DMS53 treated with DMSO at 0.1 percent for 48 hours (cell line): ENCODE data around the gene SLC23A2.
"Not testable (repeated sequence)": the region's sequence is repeated elsewhere in the genome, so short reads cannot be mapped to it uniquely, and the experiment has no call there.

ENCODE experiments used
- DNase-seq: peaks from one replicate; lab custom pipeline; 2025; ENCODE audit not compliant: unreplicated experiment; lab: John Stamatoyannopoulos, UW

The SLC23A2 gene

GRCh38 chr20:4937407-4938319 lies 63.6 kb downstream of the SLC23A2 start:
- peak; percentile 53 for DNase-seq

DNA sequence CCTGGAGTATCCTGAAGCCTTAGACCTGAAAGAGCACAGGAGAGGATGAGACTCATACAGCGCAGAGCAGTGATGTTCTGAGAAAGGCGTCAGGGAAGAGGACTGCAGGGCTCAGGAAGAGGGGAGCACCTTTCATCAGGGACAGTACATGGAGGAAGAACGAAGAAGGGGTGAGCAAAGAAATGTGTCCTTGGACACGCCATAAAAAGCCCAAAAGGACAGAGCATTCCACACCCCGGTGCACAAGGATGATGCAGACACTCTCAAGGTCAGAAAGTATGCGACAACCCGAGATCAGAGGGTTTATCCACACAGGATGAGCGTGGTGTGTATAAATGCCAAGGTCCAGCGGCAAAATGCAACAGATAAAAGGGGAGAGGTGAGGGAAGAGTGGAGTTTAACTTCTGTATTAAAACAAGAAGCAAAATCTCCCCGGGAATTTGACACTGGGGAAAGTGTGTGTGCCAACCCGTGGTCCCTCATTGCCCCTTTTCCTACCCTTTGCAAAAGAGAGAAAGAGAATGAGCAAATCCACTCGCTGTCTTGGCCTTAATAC lies 64.4 kb downstream of the SLC23A2 start:
- no peak for DNase-seq

DNA sequence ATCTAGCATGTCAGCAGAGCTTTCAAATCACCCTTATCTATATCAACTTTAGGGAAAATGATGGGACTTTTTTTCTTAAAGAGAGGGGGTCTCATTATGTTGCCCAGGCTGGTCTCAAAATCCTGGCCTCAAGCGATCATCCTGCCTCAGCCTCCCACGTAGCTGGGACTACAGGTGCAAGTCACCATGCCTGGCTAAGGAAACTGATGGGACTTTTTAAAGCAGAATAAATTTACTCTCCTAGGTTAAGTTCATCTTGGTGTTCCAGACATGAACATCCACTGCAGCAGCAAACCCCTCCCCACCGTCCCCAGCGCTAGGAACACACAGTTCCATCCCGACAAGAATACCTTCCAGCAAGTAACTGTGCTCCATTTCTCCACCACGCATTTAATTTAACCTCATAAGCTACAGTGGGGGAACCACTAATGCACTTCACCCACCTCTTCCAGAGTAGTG lies 64.9 kb downstream of the SLC23A2 start:
- no peak for DNase-seq

DNA sequence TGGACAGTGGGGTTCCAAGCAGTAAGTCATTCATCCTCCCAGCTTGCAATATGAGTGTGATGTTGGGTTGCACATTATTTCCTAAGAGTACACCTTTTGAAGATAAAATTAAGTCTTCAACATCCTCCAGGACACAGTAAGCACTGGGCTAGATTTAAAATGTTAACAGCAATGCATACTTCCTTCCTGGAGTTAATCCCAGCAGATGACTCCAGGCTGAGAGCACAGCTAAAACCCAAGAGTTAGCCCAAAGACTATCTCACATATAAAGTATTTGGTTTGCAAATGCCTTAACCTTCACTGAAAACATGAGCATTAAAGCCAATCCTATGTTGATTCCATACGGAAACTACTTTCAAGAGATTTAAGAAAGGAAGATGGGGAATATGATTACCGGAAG lies 69.2 kb downstream of the SLC23A2 start:
- no peak for DNase-seq

GRCh38 chr20:4929686-4930397 lies 71.5 kb downstream of the SLC23A2 start:
- DNase-seq, result no peak

DNA sequence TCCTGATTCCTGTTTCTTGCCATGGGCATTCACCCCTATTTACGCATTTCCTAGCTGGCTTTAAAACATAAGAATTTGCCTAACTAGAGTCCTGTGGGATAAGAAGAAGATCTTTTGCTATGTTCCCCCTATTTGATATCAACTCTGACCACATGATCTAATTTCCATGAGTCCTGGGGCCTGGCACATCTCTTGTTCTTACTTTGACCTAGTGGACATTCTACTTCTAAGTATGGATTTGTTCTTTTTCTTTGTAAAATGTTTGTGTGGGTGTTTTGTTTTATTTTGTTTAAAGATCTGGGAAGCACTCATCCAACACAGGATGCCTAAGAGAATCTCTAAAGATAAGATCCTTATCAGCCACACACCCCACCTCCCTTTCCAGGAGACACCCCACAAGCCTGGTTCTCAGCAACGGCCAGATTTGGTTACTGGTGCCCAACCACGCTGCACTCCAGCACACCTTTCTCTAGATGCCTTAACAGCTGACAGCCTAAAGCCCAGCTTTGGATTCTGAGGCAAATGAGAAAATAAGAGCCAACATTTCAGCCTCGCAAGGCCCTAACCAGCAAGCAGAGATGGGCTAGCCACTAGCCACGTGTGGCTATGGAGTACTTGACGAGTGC lies 74.7 kb downstream of the SLC23A2 start:
- DNase-seq, result no peak

DNA sequence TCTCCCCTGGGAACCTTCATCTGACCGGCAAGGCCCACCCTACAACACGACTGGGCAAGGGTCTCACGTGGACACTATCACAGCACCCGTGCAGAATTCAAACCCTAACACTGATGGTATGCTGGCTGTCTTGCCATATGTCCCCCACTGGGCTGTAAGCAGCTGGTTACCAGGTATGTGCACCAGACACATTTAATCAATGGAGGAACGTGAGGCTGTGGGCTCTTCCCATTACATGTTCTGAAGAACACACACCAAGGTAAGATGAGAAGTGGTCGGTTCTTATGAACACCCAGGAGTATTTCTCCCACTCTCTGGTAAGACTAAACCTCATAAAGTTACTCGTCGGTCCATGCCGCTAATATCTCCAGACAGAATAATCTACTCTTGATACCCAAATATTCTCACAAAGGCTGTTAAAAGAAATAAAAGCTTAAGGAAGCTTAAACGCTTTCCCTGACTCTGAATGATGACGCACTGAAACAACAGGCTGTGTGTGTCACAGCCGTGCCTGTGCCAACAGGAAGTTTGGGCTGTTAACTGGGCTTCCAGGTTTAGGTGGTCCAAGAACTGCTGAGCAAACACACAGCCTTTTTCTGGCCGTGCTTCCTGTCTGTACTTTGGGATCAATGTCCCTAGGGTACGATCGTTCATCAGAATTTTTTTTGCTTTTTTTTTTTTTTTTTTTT lies 75.3 kb downstream of the SLC23A2 start:
- no peak for DNase-seq

- DNase-seq, result no peak
Measured at GRCh38 chr20:4924446-4924845, 76.9 kb downstream of the SLC23A2 start.

- DNase-seq, result no peak
Measured at GRCh38 chr20:4924032-4924431, 77.3 kb downstream of the SLC23A2 start.

DNA sequence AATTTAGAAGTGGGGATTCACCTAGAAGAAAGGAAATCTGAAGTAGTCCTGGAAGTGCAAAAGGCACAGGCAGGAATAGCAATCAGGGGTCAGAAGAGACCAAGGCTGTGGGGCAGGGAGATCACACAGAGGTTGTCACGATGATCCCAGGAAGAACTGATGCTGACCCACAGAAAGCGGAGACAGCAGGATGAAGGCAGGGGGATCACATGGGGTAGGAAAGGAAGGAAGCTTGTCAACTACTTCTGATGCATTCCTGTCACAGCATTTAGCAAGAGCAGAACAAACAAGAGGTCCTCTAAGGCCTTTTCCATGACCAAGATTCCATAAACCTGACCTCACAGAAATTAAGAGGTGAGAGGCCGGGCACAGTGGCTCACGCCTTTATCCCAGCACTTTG lies 79.1 kb downstream of the SLC23A2 start:
- DNase-seq, result no peak

GRCh38 chr20:4921271-4921670 lies 80.0 kb downstream of the SLC23A2 start:
- not testable (repeated sequence) for DNase-seq

- DNase-seq, result no peak
Measured at GRCh38 chr20:4920655-4921054, 80.7 kb downstream of the SLC23A2 start.

DNA sequence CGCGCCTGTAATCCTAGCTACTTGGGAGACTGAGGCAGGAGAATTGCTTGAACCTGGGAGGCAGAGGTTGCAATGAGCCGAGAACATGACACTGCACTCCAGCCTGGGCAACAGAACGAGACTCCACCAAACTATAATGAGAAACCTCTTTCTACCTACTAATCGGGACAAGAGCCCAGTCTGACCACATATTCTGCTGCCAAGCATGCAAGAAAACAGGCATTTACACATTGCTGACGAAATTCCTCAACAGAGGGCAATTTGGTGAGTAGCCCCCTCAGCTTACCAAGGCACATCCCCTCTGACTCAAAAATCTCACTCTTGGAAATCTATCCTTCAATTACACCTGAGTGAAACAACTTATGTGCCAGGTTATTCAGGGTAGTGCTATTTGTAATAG lies 81.2 kb downstream of the SLC23A2 start:
- DNase-seq, result no peak

GRCh38 chr20:4919047-4919704 lies 82.1 kb downstream of the SLC23A2 start:
- DNase-seq, result no peak

DNA sequence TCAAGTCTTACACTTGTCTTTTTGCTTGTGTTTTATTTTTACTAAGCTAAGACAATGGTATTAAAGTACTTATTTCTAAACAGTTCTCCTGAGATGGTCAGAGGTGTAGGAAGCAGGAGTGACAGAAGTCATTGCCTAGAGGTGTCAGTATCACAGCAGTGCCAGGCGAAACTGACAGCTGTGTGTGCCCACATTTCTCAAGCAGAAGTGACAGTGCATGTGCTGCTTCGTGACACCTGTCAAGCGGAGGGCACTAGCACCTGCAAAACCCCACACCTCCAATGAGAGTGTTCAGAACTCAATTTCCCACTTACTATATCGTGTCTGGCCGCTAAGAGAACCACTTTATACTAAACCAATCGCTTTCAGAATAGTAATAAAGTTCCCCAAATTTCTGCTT lies 82.8 kb downstream of the SLC23A2 start:
- DNase-seq, result no peak

- no peak for DNase-seq
Measured at GRCh38 chr20:4916971-4917881, 84.1 kb downstream of the SLC23A2 start.

DNA sequence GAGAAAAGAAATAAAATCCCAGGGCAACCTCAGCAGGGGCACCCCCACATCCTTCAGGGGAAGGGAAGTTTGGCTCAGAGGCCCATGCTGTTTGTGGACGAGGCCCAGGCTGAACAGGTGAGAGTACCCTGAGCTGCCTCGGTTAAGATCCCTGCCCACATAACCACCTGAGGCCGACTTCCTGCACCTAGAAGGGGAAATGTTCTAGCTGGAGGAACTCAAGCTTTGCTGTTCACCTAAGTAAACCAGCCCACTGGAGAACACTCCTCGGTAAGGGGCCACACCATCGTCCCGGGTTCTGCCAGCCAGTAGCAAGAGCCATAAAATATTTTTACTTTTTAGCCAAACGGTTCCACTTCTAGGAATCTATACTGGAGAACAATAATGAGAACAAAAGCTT lies 88.2 kb downstream of the SLC23A2 start:
- no peak for DNase-seq

- no peak for DNase-seq
Measured at GRCh38 chr20:4912380-4913142, 88.7 kb downstream of the SLC23A2 start.

DNA sequence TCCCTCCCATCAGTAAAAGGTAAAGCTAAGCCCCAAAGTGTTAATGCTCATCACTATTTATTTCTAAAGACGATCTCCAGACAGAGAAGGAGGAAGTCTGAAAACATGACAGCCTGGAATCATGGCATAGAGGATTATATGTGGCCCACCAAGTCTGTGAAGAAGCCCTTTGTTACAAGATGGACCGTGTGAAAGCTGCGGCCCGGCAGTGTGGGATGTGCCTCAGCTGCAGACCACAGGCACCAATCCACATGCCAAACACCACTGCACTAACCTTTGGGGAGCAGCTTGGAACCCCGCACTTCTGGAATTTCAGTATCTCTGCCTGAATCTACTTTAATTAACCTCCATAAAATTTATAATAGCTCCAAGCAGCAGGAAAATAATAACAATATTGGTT lies 90.4 kb downstream of the SLC23A2 start:
- no peak for DNase-seq
